Activated CD4-positive, alpha-beta T cell treated with anti-CD3 and anti-CD28 coated beads, Interleukin-2, amount 10 ng/mL, durations not matched to agents 24 days and 14 days (primary cell): ENCODE data around the gene PCSK6. TPM values are rescaled to one million over a fixed set of nuclear protein-coding genes. Genes with fewer than 3 reads are reported as not detected.
A peak's percentile ranks its signal among the peaks of the same experiment; 100 is the strongest.
"Not testable (repeated sequence)": the region's sequence is repeated elsewhere in the genome, so short reads cannot be mapped to it uniquely, and the experiment has no call there.

Experiments
- DNase-seq: peaks from one replicate; pipeline ENCODE4 v3.0.0; 2022
- H3K27ac Mint-ChIP-seq: one replicate; pipeline ENCODE4 v1.8.0; 2022; ENCODE audit warnings: mild to moderate bottlenecking, mixed read lengths
- H3K27me3 Mint-ChIP-seq: one replicate; pipeline ENCODE4 v1.8.0; 2022; ENCODE audit warnings: mixed read lengths
- H3K36me3 Mint-ChIP-seq: one replicate; pipeline ENCODE4 v1.8.0; 2022; ENCODE audit warnings: low read depth, mild to moderate bottlenecking, mixed read lengths
- H3K4me1 Mint-ChIP-seq: one replicate; pipeline ENCODE4 v1.8.0; 2021; ENCODE audit warnings: mixed read lengths
- H3K4me3 Mint-ChIP-seq: one replicate; pipeline ENCODE4 v1.8.0; 2022; ENCODE audit warnings: mild to moderate bottlenecking, moderate library complexity, mixed read lengths
- H3K9me3 Mint-ChIP-seq: one replicate; pipeline ENCODE4 v1.8.0; 2021; ENCODE audit warnings: mixed read lengths
- intact Hi-C: fragments of 100-400 bp; cut with micrococcal nuclease; formaldehyde crosslinking; loops from one replicate; pipeline ENCODE4 v1.15.1; 2023
- total RNA-seq: library from RNA; stranded (reverse); gene quantifications from 2 replicates; pipeline ENCODE4 v1.2.3, GENCODE V29; 2022

The PCSK6 gene
- total RNA-seq, 1 donor from 2014 or later: 5.4 TPM

DNA sequence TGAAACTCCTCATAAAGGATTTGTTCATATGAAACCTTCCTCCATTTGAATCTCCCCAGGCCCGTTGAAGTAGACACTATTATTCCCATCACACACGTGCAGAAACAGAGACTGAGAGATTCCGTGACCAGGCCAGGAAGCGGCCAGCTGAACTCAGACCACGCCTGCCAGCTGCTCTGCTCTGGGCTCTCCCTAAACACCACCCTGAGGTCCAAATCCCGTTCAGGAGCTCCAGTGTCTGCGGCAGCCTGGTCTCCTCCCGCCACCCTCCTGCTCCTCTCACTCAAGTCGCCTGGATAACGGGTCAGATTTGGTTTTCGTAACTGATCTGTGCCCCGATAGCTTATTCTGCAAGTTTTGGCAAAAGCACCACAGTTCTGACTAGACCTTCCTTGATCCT is 140.9 kb downstream of the PCSK6 start:
- Mint-ChIP-seq H3K9me3 (no peaks in the 10 kb centered on the region), H3K36me3 (no peaks in the 10 kb centered on the region), H3K27me3 (peaks cover 25% of the 10 kb centered on the region), H3K4me1 (no peaks in the 10 kb centered on the region), H3K27ac (no peak overlapping the region), H3K4me3 (no peak overlapping the region)
- intact Hi-C loops: no loop called here
- no peak for DNase-seq

DNA sequence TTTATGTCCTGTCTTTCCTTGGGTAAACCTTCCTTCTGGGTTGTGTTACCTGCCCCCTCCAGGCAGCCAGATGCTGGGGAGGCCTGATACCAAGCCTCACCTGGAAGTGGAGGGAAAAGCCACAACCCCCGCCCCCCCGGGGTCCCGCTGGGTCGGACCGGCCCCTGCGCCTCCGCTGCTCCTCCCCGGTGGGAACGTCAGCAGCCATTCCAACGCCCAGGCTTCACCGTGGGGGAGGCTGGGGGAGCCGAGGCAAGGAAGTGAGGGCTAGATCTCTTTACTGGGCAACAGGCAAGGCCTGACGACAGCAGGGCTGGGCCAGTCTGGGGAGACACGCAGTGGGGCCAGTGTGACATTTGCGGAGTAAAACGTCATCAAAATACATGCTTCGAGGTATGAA is 141.5 kb downstream of the PCSK6 start:
- intact Hi-C loops: no loop called here
- no peak overlapping the region for H3K27ac Mint-ChIP-seq
- no peaks in the 10 kb centered on the region for H3K9me3 Mint-ChIP-seq
- H3K27me3 Mint-ChIP-seq: peaks cover 28% of the 10 kb centered on the region
- no peaks in the 10 kb centered on the region for H3K4me1 Mint-ChIP-seq
- no peak overlapping the region for H3K4me3 Mint-ChIP-seq
- DNase-seq: no peak
- no peaks in the 10 kb centered on the region for H3K36me3 Mint-ChIP-seq

DNA sequence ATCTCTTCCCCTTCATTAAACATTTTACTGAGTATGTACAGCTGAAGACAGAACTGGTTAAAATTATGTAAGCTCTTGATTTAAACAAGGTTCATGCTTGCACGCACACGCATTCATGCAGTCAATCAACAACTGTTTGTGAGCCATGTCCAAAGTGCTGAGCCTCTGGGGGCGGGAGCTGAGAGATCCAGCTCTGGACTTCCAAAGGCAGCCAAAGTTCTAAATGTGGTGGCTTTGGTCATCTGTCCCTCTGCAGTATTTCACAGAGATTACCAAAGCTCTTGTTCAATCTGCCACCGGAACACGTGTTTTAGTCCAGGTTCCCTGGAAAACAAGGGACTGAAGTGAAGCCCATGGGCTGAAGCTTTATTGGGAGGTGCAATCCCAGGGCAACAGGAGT is 142.1 kb downstream of the PCSK6 start:
- Mint-ChIP-seq H3K27me3 (peaks cover 30% of the 10 kb centered on the region), H3K36me3 (no peaks in the 10 kb centered on the region), H3K4me1 (no peaks in the 10 kb centered on the region), H3K4me3 (no peak overlapping the region), H3K9me3 (no peaks in the 10 kb centered on the region), H3K27ac (no peak overlapping the region)
- no peak for DNase-seq
- intact Hi-C loops: no loop called here

DNA sequence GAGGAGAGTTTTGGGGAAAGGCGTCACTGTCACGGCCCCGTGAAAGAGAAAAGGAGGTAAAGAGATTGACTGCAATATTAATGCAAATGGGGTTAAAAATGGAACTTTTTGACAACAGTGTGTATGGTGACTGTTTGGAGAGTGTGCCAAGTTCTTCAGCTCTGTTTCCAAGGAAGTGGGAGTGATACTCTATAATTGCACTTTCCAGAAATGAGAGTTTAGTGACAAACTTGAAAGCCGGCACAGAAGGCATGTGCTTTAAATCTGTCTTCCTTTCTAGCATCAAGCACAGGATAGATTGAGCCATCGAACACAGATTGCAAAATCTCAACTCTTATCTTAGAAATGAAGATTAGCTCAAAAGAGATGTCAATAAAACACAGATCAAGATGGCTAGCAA is 142.6 kb downstream of the PCSK6 start:
- Mint-ChIP-seq H3K4me3 (no peak overlapping the region), H3K27me3 (peaks cover 35% of the 10 kb centered on the region), H3K9me3 (no peaks in the 10 kb centered on the region), H3K4me1 (no peaks in the 10 kb centered on the region), H3K36me3 (no peaks in the 10 kb centered on the region), H3K27ac (no peak overlapping the region)
- intact Hi-C loops: no loop called here
- no peak for DNase-seq

GRCh38 chr15:101342056-101342455 is 147.5 kb downstream of the PCSK6 start:
- Mint-ChIP-seq H3K27ac (no peak overlapping the region), H3K36me3 (no peaks in the 10 kb centered on the region), H3K4me3 (no peak overlapping the region), H3K9me3 (no peaks in the 10 kb centered on the region), H3K4me1 (no peaks in the 10 kb centered on the region), H3K27me3 (peaks cover 38% of the 10 kb centered on the region)
- intact Hi-C loops: no loop called here
- DNase-seq: no peak

- Mint-ChIP-seq H3K27me3 (peaks cover 21% of the 10 kb centered on the region), H3K4me3 (no peak overlapping the region), H3K9me3 (peaks cover 7% of the 10 kb centered on the region), H3K4me1 (peaks cover 7% of the 10 kb centered on the region), H3K27ac (no peak overlapping the region), H3K36me3 (peaks cover 6% of the 10 kb centered on the region)
- intact Hi-C loops: no loop called here
- no peak for DNase-seq
These were observed 150.9 kb downstream of the PCSK6 start for GRCh38 chr15:101338502-101339057.

- intact Hi-C loops: no loop called here
- H3K36me3 Mint-ChIP-seq: peaks cover 6% of the 10 kb centered on the region
- no peak overlapping the region for H3K27ac Mint-ChIP-seq
- H3K27me3 Mint-ChIP-seq: peaks cover 19% of the 10 kb centered on the region
- H3K4me1 Mint-ChIP-seq: peaks cover 9% of the 10 kb centered on the region
- H3K4me3 Mint-ChIP-seq: no peak overlapping the region
- peaks cover 7% of the 10 kb centered on the region for H3K9me3 Mint-ChIP-seq
- no peak for DNase-seq
These were observed 151.5 kb downstream of the PCSK6 start for GRCh38 chr15:101337976-101338375.

- intact Hi-C loops: loop anchor here (2.0 kb wide), 1 partner anchor 39 kb away; the partner anchor contains the start of gene SNRPA1
- peak overlapping the region; percentile 71 for H3K4me3 Mint-ChIP-seq
- not testable (repeated sequence) for H3K27me3 Mint-ChIP-seq, H3K36me3 Mint-ChIP-seq, H3K4me1 Mint-ChIP-seq
- DNase-seq: peak; percentile 82
- H3K9me3 Mint-ChIP-seq: peaks cover 12% of the 10 kb centered on the region
- peak overlapping the region; percentile 95 for H3K27ac Mint-ChIP-seq
These were observed 155.4 kb downstream of the PCSK6 start for GRCh38 chr15:101333907-101334789.

DNA sequence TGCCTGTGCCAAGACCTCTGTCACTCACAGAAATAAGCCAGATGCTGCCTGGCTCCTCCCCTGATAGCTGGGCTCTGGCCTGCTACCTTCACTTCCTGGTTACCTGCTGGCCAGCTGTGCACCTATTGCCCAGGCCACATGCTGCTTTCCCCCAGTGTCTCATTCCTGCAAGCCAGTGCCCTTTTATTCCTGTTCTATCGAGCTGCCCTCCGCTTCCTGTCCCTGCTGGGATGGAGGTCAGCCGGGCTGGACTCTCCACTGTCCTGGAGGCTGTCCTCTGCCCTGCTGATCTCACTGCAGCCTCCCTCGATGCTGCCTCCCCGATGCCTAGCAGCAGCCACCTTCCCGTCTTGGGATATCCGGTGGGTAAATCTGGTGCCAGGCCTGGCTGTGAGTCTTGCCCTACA is 157.4 kb downstream of the PCSK6 start:
- Mint-ChIP-seq H3K27ac (no peak overlapping the region), H3K9me3 (peaks cover 12% of the 10 kb centered on the region)

GRCh38 chr15:101329867-101330380 is 159.6 kb downstream of the PCSK6 start:
- no peak for DNase-seq
- Mint-ChIP-seq H3K36me3 (peaks cover 4% of the 10 kb centered on the region), H3K9me3 (peaks cover 5% of the 10 kb centered on the region), H3K4me3 (no peak overlapping the region), H3K4me1 (peaks cover 6% of the 10 kb centered on the region), H3K27me3 (peaks cover 4% of the 10 kb centered on the region), H3K27ac (no peak overlapping the region)
- intact Hi-C loops: no loop called here

More for the DNA sequence above, 157.4 kb downstream of the PCSK6 start:
- H3K4me1 Mint-ChIP-seq: peaks cover 9% of the 10 kb centered on the region
- intact Hi-C loops: no loop called here
- peaks cover 6% of the 10 kb centered on the region for H3K36me3 Mint-ChIP-seq
- peaks cover 4% of the 10 kb centered on the region for H3K27me3 Mint-ChIP-seq
- no peak overlapping the region for H3K4me3 Mint-ChIP-seq
- DNase-seq: no peak

DNA sequence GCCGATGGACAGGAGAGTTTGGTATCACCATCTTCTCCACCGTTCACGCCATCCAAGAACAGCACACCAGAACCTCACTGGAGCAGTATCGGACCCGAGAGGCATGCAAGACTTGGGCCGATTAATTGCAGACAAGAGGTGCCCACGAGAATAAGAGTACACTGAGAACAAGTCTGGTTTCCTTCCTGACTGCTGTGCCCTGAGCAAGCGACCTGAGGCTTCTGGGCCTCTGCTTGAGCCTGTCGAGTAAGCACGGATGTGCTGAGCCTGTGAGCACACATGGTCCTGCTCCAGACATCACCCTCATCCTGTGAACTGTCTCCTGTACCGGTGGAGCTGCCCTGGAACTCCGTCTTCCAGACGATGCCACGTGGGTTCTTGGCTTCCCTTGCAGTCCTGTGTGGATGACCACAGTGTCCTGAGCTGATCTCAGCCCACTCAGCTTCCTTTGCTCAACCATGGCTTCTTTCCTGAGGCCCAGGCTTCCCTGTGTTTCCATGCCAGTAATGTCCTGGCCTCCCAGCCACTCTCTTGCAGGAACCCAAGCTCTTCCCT is 160.1 kb downstream of the PCSK6 start:
- peaks cover 3% of the 10 kb centered on the region for H3K4me1 Mint-ChIP-seq
- no peak overlapping the region for H3K27ac Mint-ChIP-seq
- H3K9me3 Mint-ChIP-seq: peaks cover 5% of the 10 kb centered on the region
- peaks cover 4% of the 10 kb centered on the region for H3K27me3 Mint-ChIP-seq
- H3K36me3 Mint-ChIP-seq: peaks cover 1% of the 10 kb centered on the region
- H3K4me3 Mint-ChIP-seq: no peak overlapping the region
- intact Hi-C loops: no loop called here
- no peak for DNase-seq

DNA sequence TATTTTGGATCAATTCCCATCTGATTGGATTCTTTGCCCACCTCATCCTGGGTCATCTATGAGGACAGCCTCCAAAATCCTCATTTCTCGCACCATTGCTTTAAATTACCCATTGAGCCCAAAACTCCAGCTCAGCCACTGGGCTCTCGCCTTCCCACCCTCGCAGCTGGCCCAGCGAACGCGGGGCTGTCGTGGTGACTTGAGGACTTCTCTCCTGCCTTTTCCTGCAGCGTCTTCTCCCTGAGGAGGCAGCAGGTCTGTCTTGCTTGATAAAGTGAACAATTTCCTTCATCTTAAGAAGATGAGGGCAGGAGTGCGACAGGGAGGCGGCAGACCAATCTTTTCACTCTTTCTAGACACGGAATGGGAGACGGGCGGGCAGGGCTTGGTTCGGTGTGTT is 161.5 kb downstream of the PCSK6 start:
- H3K4me1 Mint-ChIP-seq: no peaks in the 10 kb centered on the region
- H3K9me3 Mint-ChIP-seq: peaks cover 5% of the 10 kb centered on the region
- no peak overlapping the region for H3K4me3 Mint-ChIP-seq
- no peak overlapping the region for H3K27ac Mint-ChIP-seq
- no peak for DNase-seq
- H3K36me3 Mint-ChIP-seq: no peaks in the 10 kb centered on the region
- intact Hi-C loops: no loop called here
- H3K27me3 Mint-ChIP-seq: peaks cover 4% of the 10 kb centered on the region

DNA sequence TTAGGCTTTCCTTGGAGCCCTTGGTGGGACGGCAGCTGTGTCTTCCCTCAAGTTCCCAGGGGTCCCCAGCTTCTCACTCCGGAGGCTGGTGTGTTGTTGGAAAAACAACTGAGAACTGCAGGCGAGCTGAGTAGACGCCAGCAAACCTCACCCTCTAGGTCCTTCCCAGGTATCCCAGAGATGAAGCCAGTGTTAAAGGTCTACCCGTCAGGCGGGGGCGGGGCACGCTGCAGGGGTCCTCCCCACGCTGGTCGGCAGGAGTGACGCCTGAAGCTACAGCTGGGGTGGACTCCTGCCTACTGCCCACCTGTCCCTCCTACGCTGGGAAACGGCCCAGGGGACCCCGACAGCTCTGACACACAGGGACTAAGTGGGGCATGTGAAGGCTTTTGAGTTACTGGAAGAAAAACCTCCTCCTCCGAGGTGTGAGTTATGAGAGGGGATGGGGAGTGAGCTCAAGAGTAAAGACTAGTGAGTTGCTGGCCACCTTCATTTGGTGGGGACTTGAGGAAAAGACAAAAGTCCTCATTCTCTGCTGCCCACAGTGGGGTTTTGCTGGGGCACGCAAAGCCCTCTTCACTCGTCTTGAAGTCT is 162.3 kb downstream of the PCSK6 start:
- no peak overlapping the region for H3K4me3 Mint-ChIP-seq
- H3K27ac Mint-ChIP-seq: no peak overlapping the region
- H3K27me3 Mint-ChIP-seq: peaks cover 4% of the 10 kb centered on the region
- no peaks in the 10 kb centered on the region for H3K4me1 Mint-ChIP-seq
- DNase-seq: no peak
- intact Hi-C loops: no loop called here
- peaks cover 2% of the 10 kb centered on the region for H3K9me3 Mint-ChIP-seq
- no peaks in the 10 kb centered on the region for H3K36me3 Mint-ChIP-seq
